Measurements from ENCODE around the gene SLC26A2.

DNA sequence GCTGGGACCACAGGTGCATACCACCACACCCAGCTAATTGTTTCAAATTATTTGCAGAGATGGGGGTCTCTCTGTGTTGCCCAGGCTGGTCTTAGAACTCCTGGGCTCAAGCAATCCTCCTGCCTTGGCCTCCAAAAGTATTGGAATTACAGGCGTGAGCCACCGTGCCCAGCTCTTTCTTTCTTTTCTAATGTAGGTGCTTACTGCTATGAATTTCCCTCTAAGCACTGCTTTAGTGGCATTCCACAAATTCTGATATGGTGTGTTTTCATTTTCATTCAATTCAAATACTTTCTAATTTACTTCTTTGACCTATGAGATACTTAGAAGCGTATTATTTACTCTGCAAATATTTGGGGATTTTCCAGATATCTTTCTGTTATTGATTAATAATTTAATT, 54.9 kb downstream of the SLC26A2 start:
- TF ChIP-seq CTCF (IDR thresholded peaks at IDR 0.05), result no peak
- no peak for TF ChIP-seq POLR2A (IDR thresholded peaks at IDR 0.05)

Data from thyroid gland (tissue), 4 donors.